GM18867 (cell line): ENCODE measurements around the gene SMARCA2.

Source experiments
- ATAC-seq: cut with Tn5 transposase; IDR thresholded peaks from one replicate; pipeline ENCODE4 v1.9.1; 2021; ENCODE audit warnings: mild to moderate bottlenecking, moderate library complexity; ENCODE audit not compliant: unreplicated experiment

Gene SMARCA2

GRCh38 chr9:2086971-2087370 is 71.8 kb downstream of the SMARCA2 start:
- ATAC-seq, result no peak

GRCh38 chr9:2087500-2088313 is 72.6 kb downstream of the SMARCA2 start:
- peak; percentile 84 for ATAC-seq

GRCh38 chr9:2093920-2094597 is 78.9 kb downstream of the SMARCA2 start:
- no peak for ATAC-seq

GRCh38 chr9:2096376-2096970 is 81.3 kb downstream of the SMARCA2 start:
- no peak for ATAC-seq

GRCh38 chr9:2106666-2107065 is 91.5 kb downstream of the SMARCA2 start:
- no peak for ATAC-seq

- no peak for ATAC-seq
Observed at GRCh38 chr9:2107906-2108451, 92.8 kb downstream of the SMARCA2 start.

- no peak for ATAC-seq
Observed at GRCh38 chr9:2109069-2109650, 94.0 kb downstream of the SMARCA2 start.

- no peak for ATAC-seq
Observed at GRCh38 chr9:2110036-2110435, 94.9 kb downstream of the SMARCA2 start.

GRCh38 chr9:2116073-2116472 is 100.9 kb downstream of the SMARCA2 start:
- no peak for ATAC-seq

- ATAC-seq, result no peak
Observed at GRCh38 chr9:2117527-2117926, 102.4 kb downstream of the SMARCA2 start.

- no peak for ATAC-seq
Observed at GRCh38 chr9:2119566-2119965, 104.4 kb downstream of the SMARCA2 start.

- ATAC-seq, result no peak
Observed at GRCh38 chr9:2120926-2121689, 106.0 kb downstream of the SMARCA2 start.

- no peak for ATAC-seq
Observed at GRCh38 chr9:2122299-2122698, 107.2 kb downstream of the SMARCA2 start.

GRCh38 chr9:2125906-2126305 is 110.8 kb downstream of the SMARCA2 start:
- ATAC-seq, result peak; percentile 98

- ATAC-seq, result peak; percentile 16
Observed at GRCh38 chr9:2126331-2126803, 111.2 kb downstream of the SMARCA2 start.

- no peak for ATAC-seq
Observed at GRCh38 chr9:2127486-2127885, 112.3 kb downstream of the SMARCA2 start.

- ATAC-seq, result no peak
Observed at GRCh38 chr9:2128141-2128540, 113.0 kb downstream of the SMARCA2 start.

GRCh38 chr9:2128618-2129017 is 113.5 kb downstream of the SMARCA2 start:
- ATAC-seq, result no peak

GRCh38 chr9:2130941-2131340 is 115.8 kb downstream of the SMARCA2 start:
- ATAC-seq, result no peak

- no peak for ATAC-seq
Observed at GRCh38 chr9:2132484-2133082, 117.4 kb downstream of the SMARCA2 start.
